HepG2 (cell line): ENCODE results near the gene S1PR2. TPM values are rescaled to one million over a fixed set of nuclear protein-coding genes. Genes with fewer than 3 reads are reported as not detected.

Experiments
- AGO2 ChIP-seq: fragments of 200-400 bp; formaldehyde crosslinking; optimal IDR thresholded peaks from 2 replicates; pipeline ENCODE3; 2017; ENCODE audit warnings: mild to moderate bottlenecking, low read depth, low read length, moderate library complexity
- HNF4G ChIP-seq, 2 experiments: sonication (generic) in 1 of 2; formaldehyde crosslinking in 1 of 2; IDR thresholded peaks; 2 replicates each; pipeline versions ENCODE4 v1.4.0 to v1.6.1; 2011 to 2020; ENCODE audit warnings: borderline replicate concordance in 2 of 2, low read depth in 2 of 2, mild to moderate bottlenecking in 2 of 2, low read length in 1 of 2, missing genetic modification reagents in 1 of 2, moderate library complexity in 1 of 2
- KLF13 ChIP-seq: sonication (generic); formaldehyde crosslinking; IDR thresholded peaks from 2 replicates; pipeline ENCODE4 v1.4.0; 2020; ENCODE audit warnings: mild to moderate bottlenecking, missing genetic modification reagents
- KLF6 ChIP-seq: IDR thresholded peaks from 2 replicates; pipeline ENCODE4 v1.8.0; 2016; ENCODE audit warnings: missing biosample characterization, missing genetic modification reagents
- NFIB ChIP-seq: sonication (generic); formaldehyde crosslinking; IDR thresholded peaks from 2 replicates; pipeline ENCODE4 v1.9.0; 2021; ENCODE audit warnings: missing genetic modification reagents, mild to moderate bottlenecking, borderline replicate concordance
- PAX8 ChIP-seq: sonication (generic); formaldehyde crosslinking; IDR thresholded peaks from 2 replicates; pipeline ENCODE4 v1.8.0; 2022; ENCODE audit warnings: mild to moderate bottlenecking, missing genetic modification reagents, borderline replicate concordance
- STAT6 ChIP-seq: sonication (generic); formaldehyde crosslinking; IDR thresholded peaks from 2 replicates; pipeline ENCODE4 v1.4.0; 2020; ENCODE audit warnings: missing genetic modification reagents, mild to moderate bottlenecking, borderline replicate concordance
- TFDP1 ChIP-seq: IDR thresholded peaks from 2 replicates; pipeline ENCODE4 v1.6.1; 2016; ENCODE audit warnings: missing compliant biosample characterization, missing genetic modification reagents, borderline replicate concordance
- THAP11 ChIP-seq: IDR thresholded peaks from 2 replicates; pipeline ENCODE4 v1.6.1; 2016; ENCODE audit warnings: missing biosample characterization, missing genetic modification reagents
- THAP7 ChIP-seq: sonication (generic); formaldehyde crosslinking; IDR thresholded peaks from 2 replicates; pipeline ENCODE4 v1.8.1; 2023; ENCODE audit warnings: mild to moderate bottlenecking, missing genetic modification reagents
- UBTF ChIP-seq: sonication (generic); formaldehyde crosslinking; IDR thresholded peaks from 2 replicates; pipeline ENCODE4 v1.4.0; 2020; ENCODE audit warnings: mild to moderate bottlenecking, missing genetic modification reagents
- ZBTB20 ChIP-seq: sonication (generic); formaldehyde crosslinking; IDR thresholded peaks from 2 replicates; pipeline ENCODE4 v1.8.1; 2023; ENCODE audit warnings: missing genetic modification reagents, low read depth, mild to moderate bottlenecking, borderline replicate concordance
- ZBTB8A ChIP-seq: sonication (generic); formaldehyde crosslinking; IDR thresholded peaks from 2 replicates; pipeline ENCODE4 v1.4.0; 2020; ENCODE audit warnings: mild to moderate bottlenecking, low read depth, missing genetic modification reagents, borderline replicate concordance
- ZFP37 ChIP-seq: sonication (generic); formaldehyde crosslinking; IDR thresholded peaks from 2 replicates; pipeline ENCODE4 v1.4.0; 2020; ENCODE audit warnings: missing genetic modification reagents, borderline replicate concordance
- ZNF644 ChIP-seq: IDR thresholded peaks from 2 replicates; pipeline ENCODE4 v1.6.1; 2016; ENCODE audit warnings: low read depth
- ZNF800 ChIP-seq: sonication (generic); formaldehyde crosslinking; IDR thresholded peaks from 2 replicates; pipeline ENCODE4 v1.4.0; 2020; ENCODE audit warnings: missing genetic modification reagents
- ZNF850 ChIP-seq: sonication (generic); formaldehyde crosslinking; conservative IDR thresholded peaks from 2 replicates; pipeline ENCODE4 v1.9.0; 2021; ENCODE audit warnings: mild to moderate bottlenecking, missing genetic modification reagents
- ZSCAN30 ChIP-seq: sonication (generic); formaldehyde crosslinking; IDR thresholded peaks from 2 replicates; pipeline ENCODE4 v1.5.0; 2020; ENCODE audit warnings: mild to moderate bottlenecking, missing genetic modification reagents
- polyA plus RNA-seq, 8 experiments: library from polyadenylated mRNA; depleted of rRNA in 3 of 8; stranded (reverse) in 7 of 8; unstranded in 1 of 8; fragments of >200 nt; fragmentation: Illumina TruSeq in 4 of 8; extraction: Trizol in 4 of 8; gene quantifications; 2 replicates each; pipeline versions ENCODE4 v1.2.1 to v1.2.3, GENCODE V29; 2011 to 2016; ENCODE audit warnings: low read depth in 4 of 8, missing spikeins in 1 of 8, mixed read lengths in 1 of 8; ENCODE audit not compliant: insufficient read depth in 1 of 8
- total RNA-seq, 5 experiments: library from RNA; depleted of rRNA; stranded (reverse); fragments of >200 nt; fragmentation: Illumina TruSeq; extraction: Trizol; gene quantifications; 2 replicates each; pipeline ENCODE4 v1.2.3, GENCODE V29; 2016; ENCODE audit warnings: low read depth in 1 of 5

The S1PR2 gene
- total and polyA plus RNA-seq, 2 of the 13 experiments (the other 11 are each of a cell fraction or from before 2014, with no cell fraction given), result 0.91 to 1.3 TPM

- TF ChIP-seq ZNF850 (CRISPR knock-in tag), result no peak
- TF ChIP-seq STAT6 (CRISPR knock-in tag), result no peak
- peak; percentile 78; the same call in 1 of the 2 replicates for TF ChIP-seq ZNF800 (CRISPR knock-in tag)
- TF ChIP-seq THAP7 (CRISPR knock-in tag), result peak; percentile 65; the same call in 1 of the 2 replicates
- no peak for TF ChIP-seq ZSCAN30 (CRISPR knock-in tag)
- TF ChIP-seq NFIB (CRISPR knock-in tag), result no peak; the same call in 1 of the 2 replicates
- peak; percentile 42; the same call in 1 of the 2 replicates for TF ChIP-seq HNF4G (IDR thresholded peaks at IDR 0.05; ENCODE audit: borderline replicate concordance, low read depth, low read length)
- no peak for TF ChIP-seq HNF4G (CRISPR knock-in tag; IDR thresholded peaks at IDR 0.05; ENCODE audit: borderline replicate concordance, low read depth)
- peak; percentile 94 for TF ChIP-seq THAP11 (CRISPR knock-in tag)
- no peak for TF ChIP-seq ZNF644 (CRISPR knock-in tag)
- TF ChIP-seq PAX8 (CRISPR knock-in tag), result no peak
- TF ChIP-seq ZFP37 (CRISPR knock-in tag), result no peak
- peak; percentile 29; the same call in 1 of the 2 replicates for TF ChIP-seq KLF13 (CRISPR knock-in tag)
- TF ChIP-seq AGO2, result peak; percentile 79
- TF ChIP-seq KLF6 (CRISPR knock-in tag), result peak; percentile 67
- TF ChIP-seq ZBTB20 (CRISPR knock-in tag), result peak; percentile 32; the same call in 1 of the 2 replicates
- TF ChIP-seq ZBTB8A, result no peak
- peak; percentile 89 for TF ChIP-seq TFDP1
- peak; percentile 78 for TF ChIP-seq UBTF (CRISPR knock-in tag)
Measured at GRCh38 chr19:10251792-10252694, 20.9 kb upstream of the S1PR2 start, which contains the start of gene MRPL4 (continued).
